Ishikawa (cell line): ENCODE results near the gene EYS.

Experiments used
- CEBPB ChIP-seq: IDR thresholded peaks from 2 replicates; pipeline ENCODE4 v1.6.1; 2012
- CREB1 ChIP-seq: IDR thresholded peaks from 2 replicates; pipeline ENCODE4 v1.6.1; 2012; ENCODE audit warnings: low read depth
- EGR1 ChIP-seq: IDR thresholded peaks from 2 replicates; pipeline ENCODE4 v1.6.1; 2012
- EP300 ChIP-seq: IDR thresholded peaks from 2 replicates; pipeline ENCODE4 v1.6.1; 2012; ENCODE audit warnings: borderline replicate concordance
- FOXM1 ChIP-seq: IDR thresholded peaks from 2 replicates; pipeline ENCODE4 v1.6.1; 2012; ENCODE audit warnings: low read depth, borderline replicate concordance
- MAX ChIP-seq: IDR thresholded peaks from 2 replicates; pipeline ENCODE4 v1.6.1; 2012
- NFIC ChIP-seq: IDR thresholded peaks from 2 replicates; pipeline ENCODE4 v1.6.1; 2012
- RAD21 ChIP-seq: IDR thresholded peaks from 2 replicates; pipeline ENCODE4 v1.6.1; 2012; ENCODE audit warnings: low read depth
- REST ChIP-seq: IDR thresholded peaks from 2 replicates; pipeline ENCODE4 v1.6.1; 2012; ENCODE audit warnings: low read depth, mild to moderate bottlenecking
- TAF1 ChIP-seq: IDR thresholded peaks from 2 replicates; pipeline ENCODE4 v1.6.1; 2012; ENCODE audit warnings: low read depth, mild to moderate bottlenecking
- TCF12 ChIP-seq: IDR thresholded peaks from 2 replicates; pipeline ENCODE4 v1.6.1; 2012; ENCODE audit warnings: low read depth
- TEAD4 ChIP-seq: IDR thresholded peaks from 2 replicates; pipeline ENCODE4 v1.6.1; 2012
- USF1 ChIP-seq: IDR thresholded peaks from 2 replicates; pipeline ENCODE4 v1.6.1; 2012
- YY1 ChIP-seq: IDR thresholded peaks from 2 replicates; pipeline ENCODE4 v1.6.1; 2012; ENCODE audit warnings: low read depth
- ZBTB7A ChIP-seq: IDR thresholded peaks from 2 replicates; pipeline ENCODE4 v1.6.1; 2012; ENCODE audit warnings: low read depth

EYS gene

GRCh38 chr6:64987066-64987465 is 720.0 kb downstream of the EYS start:
- no peak for TF ChIP-seq CEBPB
- TF ChIP-seq MAX: no peak
- no peak for TF ChIP-seq USF1
- TF ChIP-seq NFIC: no peak
- TF ChIP-seq ZBTB7A: no peak
- no peak for TF ChIP-seq RAD21
- TF ChIP-seq YY1: no peak
- TF ChIP-seq TCF12: no peak
- no peak for TF ChIP-seq CREB1
- no peak for TF ChIP-seq REST
- TF ChIP-seq TAF1: no peak
- TF ChIP-seq FOXM1: no peak
- TF ChIP-seq EGR1: no peak

- TF ChIP-seq REST: no peak
- no peak for TF ChIP-seq USF1
- TF ChIP-seq CREB1: no peak
- no peak for TF ChIP-seq RAD21
- TF ChIP-seq NFIC: no peak
- no peak for TF ChIP-seq MAX
- TF ChIP-seq TCF12: no peak
- no peak for TF ChIP-seq TAF1
- no peak for TF ChIP-seq EGR1
- TF ChIP-seq FOXM1: no peak
- no peak for TF ChIP-seq CEBPB
- no peak for TF ChIP-seq TEAD4
- no peak for TF ChIP-seq EP300
- no peak for TF ChIP-seq ZBTB7A
- no peak for TF ChIP-seq YY1
These were observed 721.3 kb downstream of the EYS start for GRCh38 chr6:64985726-64986125.

- TF ChIP-seq NFIC (no peak), RAD21 (no peak), EP300 (no peak), REST (no peak), YY1 (no peak), USF1 (no peak), MAX (no peak), TAF1 (no peak), CREB1 (no peak), FOXM1 (no peak), EGR1 (no peak), TEAD4 (no peak)
These were observed 722.1 kb downstream of the EYS start for GRCh38 chr6:64984948-64985347.

GRCh38 chr6:64983089-64983488 is 723.9 kb downstream of the EYS start:
- no peak for TF ChIP-seq TEAD4
- TF ChIP-seq USF1: no peak
- no peak for TF ChIP-seq MAX
- no peak for TF ChIP-seq YY1
- no peak for TF ChIP-seq EP300
- no peak for TF ChIP-seq CEBPB
- no peak for TF ChIP-seq NFIC
- TF ChIP-seq ZBTB7A: no peak
